HG03439 (cell line): Measurements from ENCODE around the gene APP.

Experiments used
- ATAC-seq: cut with Tn5 transposase; IDR thresholded peaks from one replicate; pipeline ENCODE4 v1.9.1; 2021; ENCODE audit warnings: mild to moderate bottlenecking, moderate library complexity; ENCODE audit not compliant: unreplicated experiment

Gene APP

GRCh38 chr21:25884311-25884710 lies 286.3 kb downstream of the APP start:
- ATAC-seq = no peak

DNA sequence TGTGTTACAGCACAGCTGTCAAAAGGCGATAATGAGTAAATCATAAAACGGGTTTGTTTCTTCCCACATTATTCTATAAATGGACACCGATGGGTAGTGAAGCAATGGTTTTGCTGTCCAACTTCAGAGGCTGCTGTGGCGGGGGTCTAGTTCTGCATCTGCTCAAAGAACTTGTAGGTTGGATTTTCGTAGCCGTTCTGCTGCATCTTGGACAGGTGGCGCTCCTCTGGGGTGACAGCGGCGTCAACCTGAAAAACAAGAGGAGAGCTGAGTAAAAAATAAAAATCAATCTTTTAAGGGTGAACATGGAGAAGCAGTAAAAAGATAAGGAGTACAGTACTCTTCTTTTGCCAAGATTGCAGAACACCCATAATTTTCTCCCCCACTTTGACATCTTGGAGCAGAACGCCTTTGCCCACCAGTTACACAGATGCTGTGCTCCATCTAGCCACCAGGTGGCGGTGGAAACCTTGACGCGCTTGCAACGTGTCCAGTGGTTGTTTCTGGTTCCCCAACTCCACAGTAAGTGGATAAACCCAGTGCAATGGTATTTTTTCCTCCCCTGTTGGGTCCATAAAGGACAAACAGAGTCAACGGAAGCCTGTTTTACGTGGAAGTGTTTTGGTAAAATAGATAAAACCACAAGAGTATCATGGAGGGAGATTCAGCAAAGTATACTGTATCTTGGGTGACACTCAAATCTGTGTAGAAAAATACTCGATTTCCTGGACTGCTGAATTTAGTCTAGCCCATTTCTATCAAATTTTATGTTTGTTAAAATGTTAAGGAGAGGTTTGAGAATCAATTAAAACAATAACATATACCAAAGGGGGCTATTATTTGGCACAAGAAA lies 288.8 kb downstream of the APP start:
- ATAC-seq = peak; percentile 91

GRCh38 chr21:25879203-25879602 lies 291.4 kb downstream of the APP start:
- ATAC-seq = no peak

- no peak for ATAC-seq
Observed at GRCh38 chr21:25878344-25878743, 292.2 kb downstream of the APP start.

- ATAC-seq = no peak
Observed at GRCh38 chr21:25872271-25872670, 298.3 kb downstream of the APP start.

DNA sequence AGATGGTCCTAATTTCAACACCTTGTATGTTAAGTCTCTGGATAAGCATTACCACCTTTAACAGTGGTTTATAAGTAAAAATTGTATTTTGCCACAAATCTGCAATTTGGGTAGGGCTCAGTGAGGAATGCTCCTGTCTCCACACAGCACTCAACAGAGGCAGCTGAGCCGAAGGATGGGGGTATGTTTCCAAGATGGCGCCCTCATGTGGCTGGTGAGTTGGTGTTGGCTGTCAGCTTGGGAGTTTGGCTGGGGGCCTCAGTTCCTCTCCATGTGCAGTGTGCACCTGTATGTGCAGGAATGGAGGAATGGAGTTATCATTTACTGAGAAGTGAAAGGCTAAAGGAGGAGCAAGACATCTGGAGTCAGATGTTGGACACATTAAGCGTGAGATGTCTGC lies 299.0 kb downstream of the APP start:
- no peak for ATAC-seq

DNA sequence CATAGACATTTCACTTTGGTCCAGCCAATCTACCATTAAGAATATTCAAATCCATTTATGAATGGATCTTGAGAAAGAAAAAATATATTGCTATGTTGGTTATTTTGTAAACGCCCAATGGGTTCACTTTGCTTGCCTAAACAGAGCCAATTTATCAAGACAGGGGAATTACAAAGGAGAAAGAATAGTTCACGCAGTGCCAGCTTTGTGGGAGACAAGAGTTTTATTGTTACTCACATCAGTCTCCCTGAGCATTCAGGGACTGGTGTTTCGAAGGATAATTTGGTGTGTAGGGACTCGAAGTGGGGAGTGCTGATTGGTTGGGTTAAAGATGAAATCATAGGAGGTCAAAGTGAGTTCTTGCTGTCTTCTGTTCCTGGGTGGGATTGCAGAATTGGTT lies 300.5 kb downstream of the APP start:
- ATAC-seq = no peak

DNA sequence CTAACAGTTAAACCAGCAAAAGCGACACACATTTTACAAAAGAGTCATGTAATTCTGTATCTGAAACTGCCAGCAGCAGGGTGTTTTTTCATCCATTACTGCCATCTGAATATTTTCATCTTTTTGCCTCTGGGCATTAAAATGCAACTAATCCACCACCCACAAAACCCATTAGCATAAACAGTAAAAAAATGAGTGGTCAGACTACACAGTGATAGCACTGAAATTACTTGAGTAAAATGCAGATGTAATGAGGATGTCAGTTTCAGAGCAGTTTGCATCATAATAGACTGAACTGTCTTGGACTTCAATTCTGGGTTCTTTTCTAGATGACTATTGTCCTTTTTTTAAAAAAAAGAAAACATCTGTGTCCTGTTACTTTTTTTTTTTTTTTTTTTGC lies 303.5 kb downstream of the APP start:
- no peak for ATAC-seq

- no peak for ATAC-seq
Observed at GRCh38 chr21:25863747-25864146, 306.8 kb downstream of the APP start.

GRCh38 chr21:25863031-25863430 lies 307.5 kb downstream of the APP start:
- ATAC-seq = no peak

DNA sequence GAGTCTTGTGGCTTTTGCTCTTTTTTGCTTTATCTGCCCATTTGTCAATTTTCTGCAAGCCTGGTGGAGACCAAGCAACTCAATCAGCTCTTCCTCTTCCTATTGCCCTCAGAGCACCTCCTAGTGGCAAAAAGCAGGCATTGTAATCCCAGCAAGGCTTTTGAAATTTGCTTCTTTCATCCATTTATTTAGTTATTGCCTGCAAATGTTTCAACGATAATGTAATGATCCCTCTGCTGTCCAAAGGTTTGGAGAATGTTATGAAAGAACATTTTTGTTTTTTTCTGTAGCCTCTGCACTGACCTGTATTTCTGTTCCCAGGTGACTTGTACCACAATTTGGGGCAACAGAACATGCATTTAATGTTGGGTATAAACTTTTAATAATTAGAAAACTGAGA lies 308.0 kb downstream of the APP start:
- no peak for ATAC-seq

DNA sequence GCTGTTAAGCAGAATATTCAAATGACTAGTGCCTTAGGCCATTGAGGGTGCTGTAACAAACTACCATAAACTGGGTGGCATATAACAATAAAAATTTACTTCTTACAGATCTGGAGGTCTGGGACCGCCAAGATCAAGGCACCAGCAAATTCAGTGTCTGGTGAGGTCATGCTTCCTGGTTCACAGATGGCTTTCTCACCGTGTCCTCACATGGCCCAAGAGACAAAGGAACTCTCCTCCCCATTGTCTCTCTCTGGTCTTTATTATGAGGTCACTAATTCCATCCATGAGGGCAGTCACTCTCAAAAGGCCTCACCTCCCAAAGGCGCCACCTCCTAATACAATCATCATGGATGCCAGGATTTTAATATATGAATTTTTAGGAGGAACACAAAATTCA lies 308.5 kb downstream of the APP start:
- no peak for ATAC-seq

DNA sequence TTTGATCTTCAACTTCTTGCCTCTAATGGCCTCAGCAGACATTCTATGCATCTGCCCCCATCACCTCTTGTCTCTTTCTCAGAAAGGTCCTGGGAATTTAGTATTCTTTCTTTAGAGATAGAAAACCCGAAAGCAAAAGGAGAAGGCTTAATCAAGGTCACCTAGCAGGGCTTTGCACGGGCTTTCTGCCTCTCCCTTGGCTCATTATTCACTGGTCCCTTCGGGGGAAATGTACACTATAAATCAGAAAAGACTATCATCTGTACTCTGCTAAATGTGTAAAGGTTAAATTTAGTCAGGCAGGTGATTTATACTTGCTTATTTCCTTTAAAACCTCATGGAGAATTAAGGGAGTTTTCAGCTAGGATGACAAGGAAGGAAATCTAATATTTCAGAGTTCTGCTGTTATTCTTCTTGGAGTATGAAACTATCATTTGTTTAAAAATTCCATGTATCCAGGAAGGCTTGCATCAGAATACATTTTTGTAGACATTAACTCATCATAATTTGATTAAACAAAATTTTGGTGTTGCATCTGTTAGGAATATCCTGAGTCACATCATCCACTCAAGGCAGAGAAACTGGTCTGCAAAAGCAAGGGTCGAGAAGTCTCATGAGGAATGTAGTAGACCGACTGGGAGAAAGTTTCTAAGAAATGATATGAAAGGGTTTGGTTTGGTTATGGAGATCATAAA lies 311.2 kb downstream of the APP start:
- no peak for ATAC-seq

- ATAC-seq = no peak
Observed at GRCh38 chr21:25858325-25858724, 312.2 kb downstream of the APP start.

GRCh38 chr21:25857308-25858074 lies 313.1 kb downstream of the APP start:
- ATAC-seq = no peak

- ATAC-seq = no peak
Observed at GRCh38 chr21:25855576-25855975, 315.0 kb downstream of the APP start.

DNA sequence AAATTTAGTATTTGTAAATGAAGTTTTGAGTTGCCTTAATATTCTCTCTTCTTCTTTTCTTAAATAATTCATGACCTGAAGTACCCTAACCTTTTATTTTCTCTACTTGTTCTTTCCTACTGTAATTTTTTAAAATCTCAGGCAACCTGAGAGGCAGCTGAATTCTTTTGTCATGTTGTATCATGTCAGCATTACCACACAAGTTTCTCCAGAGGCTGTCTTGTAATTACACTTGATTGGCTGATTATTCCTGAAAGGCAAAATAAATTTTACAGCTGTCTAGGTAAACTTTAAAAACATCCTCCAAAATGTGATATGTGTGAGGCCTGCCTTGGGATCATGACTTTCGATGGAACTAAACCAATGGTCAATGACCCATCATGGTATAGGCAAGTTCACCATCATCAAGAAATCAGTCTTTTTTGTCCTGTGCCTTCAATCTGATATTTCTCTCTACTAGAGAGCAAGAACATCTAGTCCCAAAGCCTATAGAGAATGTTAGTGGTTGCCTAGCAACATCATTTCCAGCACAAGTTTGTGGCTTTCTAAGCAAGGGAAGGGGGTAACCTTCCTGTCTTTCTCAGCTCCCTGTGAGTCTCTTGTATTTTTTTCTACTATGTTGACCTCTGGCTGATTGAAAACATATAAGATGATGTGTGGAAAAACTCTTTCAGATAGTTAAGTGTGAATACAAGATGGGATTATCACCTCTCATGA lies 320.3 kb downstream of the APP start:
- no peak for ATAC-seq

DNA sequence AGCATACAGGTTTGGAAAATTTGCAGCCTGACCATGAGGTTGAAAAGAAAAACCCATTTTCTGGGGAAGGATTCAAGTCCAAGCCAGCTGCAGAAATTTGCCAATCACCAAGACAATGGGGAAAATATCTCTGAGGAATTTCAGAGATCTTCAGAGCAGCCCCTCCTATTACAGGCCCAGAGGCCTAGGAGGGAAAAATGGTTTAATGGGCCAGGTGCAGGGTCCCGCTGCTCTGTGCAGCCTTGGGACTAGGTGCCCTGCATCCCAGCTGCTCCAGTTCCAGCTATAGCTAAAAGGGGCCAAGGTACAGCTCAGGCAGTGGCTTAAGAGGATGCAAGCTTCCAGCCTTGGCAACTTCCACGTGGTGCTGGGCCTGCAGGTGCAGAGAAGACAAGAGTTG lies 322.3 kb downstream of the APP start:
- ATAC-seq = no peak

DNA sequence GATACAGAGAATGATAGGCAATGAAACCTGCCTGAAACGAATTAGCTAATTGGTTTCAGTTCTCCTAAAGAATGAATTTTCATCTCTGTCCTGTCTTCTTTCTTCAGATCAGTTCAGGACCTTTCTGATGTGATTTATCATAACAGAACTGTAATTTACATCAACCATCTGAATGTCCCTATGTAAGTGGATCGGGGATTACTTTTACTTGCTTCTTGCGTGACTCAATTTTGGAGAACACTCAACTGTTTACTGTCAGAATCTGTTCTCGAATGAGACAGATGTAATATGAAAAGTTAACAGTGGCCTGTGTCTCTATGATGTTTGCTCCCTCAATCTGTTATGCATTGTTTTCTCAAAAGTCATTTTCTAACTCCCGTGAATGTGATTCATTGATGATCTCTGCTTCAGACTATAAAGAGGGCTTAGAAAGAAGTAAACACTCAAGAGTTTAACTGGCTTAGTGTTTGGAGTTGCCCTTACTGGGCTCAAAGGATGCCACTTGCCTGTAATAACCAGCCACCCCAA lies 324.8 kb downstream of the APP start:
- peak; percentile 54 for ATAC-seq

DNA sequence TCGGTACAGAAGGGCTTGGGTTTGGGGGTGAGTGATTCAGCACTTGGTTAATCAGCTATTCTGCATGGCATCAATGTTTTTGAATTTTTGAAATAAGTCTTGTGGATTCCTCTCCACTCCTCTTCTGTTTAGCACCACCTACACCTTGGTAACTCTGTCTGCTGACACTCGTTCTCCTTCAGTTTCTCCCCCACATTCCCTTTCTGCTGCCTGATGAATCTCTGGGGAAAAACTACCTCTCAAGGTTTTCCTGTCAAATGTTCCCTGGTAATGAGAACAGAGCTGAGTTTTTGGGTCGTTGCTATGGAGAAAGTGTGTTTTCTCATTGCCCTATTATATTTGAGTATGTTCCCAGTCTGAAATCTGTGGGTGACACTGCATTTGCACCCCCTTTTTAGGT lies 327.6 kb downstream of the APP start:
- no peak for ATAC-seq

DNA sequence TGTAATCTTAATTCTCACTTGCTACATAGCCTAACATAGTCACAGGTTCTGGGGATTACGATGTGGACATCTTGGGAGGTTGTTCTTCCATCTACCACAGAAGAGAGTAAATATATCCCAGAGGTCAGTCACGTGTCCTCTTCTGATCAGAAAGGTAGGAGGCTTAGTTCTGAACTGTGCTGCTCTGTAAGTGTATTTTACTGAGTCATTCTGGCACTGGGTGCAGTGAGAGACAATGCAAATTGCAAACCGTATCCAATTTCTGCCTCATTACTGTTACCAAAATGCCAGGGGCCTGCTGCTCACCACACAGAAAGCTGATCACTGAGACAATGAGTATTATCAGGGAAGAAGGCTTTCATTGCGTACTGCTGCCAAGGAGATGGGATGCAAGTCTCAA lies 331.8 kb downstream of the APP start:
- ATAC-seq = no peak
